Epithelial cell of proximal tubule (primary cell): ENCODE results near the gene MOCOS. TPM values are rescaled to one million over a fixed set of nuclear protein-coding genes. Genes with fewer than 3 reads are reported as not detected.

Source experiments
- DNase-seq: peaks from one replicate; pipeline ENCODE4 v3.0.0-alpha.2; 2011; ENCODE audit warnings: low read depth
- H3K4me3 ChIP-seq: 2 replicates; pipeline ENCODE4 v1.5.1; 2011; ENCODE audit warnings: low read depth, mild to moderate bottlenecking, low read length
- CTCF ChIP-seq: conservative IDR thresholded peaks from 2 replicates; pipeline ENCODE4 v1.5.1; 2012; ENCODE audit warnings: low read depth, mild to moderate bottlenecking, low read length
- total RNA-seq: library from RNA; depleted of rRNA; stranded (reverse); fragments of >200 nt; gene quantifications from 2 replicates; pipeline ENCODE4 v1.2.3, GENCODE V29; 2015

Gene MOCOS
- total RNA-seq, 1 donor from 2014 or later, result 5.7 TPM

GRCh38 chr18:36153203-36153602 lies 34.1 kb upstream of the MOCOS start:
- H3K4me3 ChIP-seq, result no peak overlapping the region

GRCh38 chr18:36153771-36154170 lies 33.5 kb upstream of the MOCOS start:
- no peak overlapping the region for H3K4me3 ChIP-seq
- no peak for DNase-seq
- no peak for TF ChIP-seq CTCF

More at GRCh38 chr18:36153203-36153602, 34.1 kb upstream of the MOCOS start:
- TF ChIP-seq CTCF, result no peak
- peak; percentile 99 for DNase-seq

GRCh38 chr18:36155851-36156757 lies 31.2 kb upstream of the MOCOS start:
- DNase-seq, result peak; percentile 40
- no peak for TF ChIP-seq CTCF
- no peak overlapping the region for H3K4me3 ChIP-seq

GRCh38 chr18:36157441-36157840 lies 29.9 kb upstream of the MOCOS start:
- H3K4me3 ChIP-seq, result no peak overlapping the region
- no peak for TF ChIP-seq CTCF
- DNase-seq, result no peak

GRCh38 chr18:36158266-36158867 lies 28.9 kb upstream of the MOCOS start:
- TF ChIP-seq CTCF, result no peak
- peak; percentile 53 for DNase-seq
- H3K4me3 ChIP-seq, result no peak overlapping the region

GRCh38 chr18:36160959-36161371 lies 26.3 kb upstream of the MOCOS start:
- DNase-seq, result no peak
- no peak for TF ChIP-seq CTCF
- H3K4me3 ChIP-seq, result no peak overlapping the region

GRCh38 chr18:36162981-36163380 lies 24.3 kb upstream of the MOCOS start:
- no peak for TF ChIP-seq CTCF
- H3K4me3 ChIP-seq, result no peak overlapping the region
- DNase-seq, result no peak
